Measurements from ENCODE around the gene CCDC158. TPM values are rescaled to one million over a fixed set of nuclear protein-coding genes. Genes with fewer than 3 reads are reported as not detected.

CCDC158 gene
- total and polyA plus RNA-seq, 12 donors, result 0.01 to 1.0 (median 0.29) TPM

- H3K36me3 ChIP-seq, result no peaks in the 10 kb centered on the region
- H3K4me3 ChIP-seq, result no peak overlapping the region
- intact Hi-C loops (cut with DNase I), result no loop called here
- H3K27ac ChIP-seq, result no peak overlapping the region
- peaks cover 0 to 47% (median 25%) of the 10 kb centered on the region in 11 donors for H3K9me3 ChIP-seq
- H3K4me1 ChIP-seq, result no peaks in the 10 kb centered on the region
- DNase-seq (no peak), ATAC-seq (no peak)
- TF ChIP-seq, protein P1, sequence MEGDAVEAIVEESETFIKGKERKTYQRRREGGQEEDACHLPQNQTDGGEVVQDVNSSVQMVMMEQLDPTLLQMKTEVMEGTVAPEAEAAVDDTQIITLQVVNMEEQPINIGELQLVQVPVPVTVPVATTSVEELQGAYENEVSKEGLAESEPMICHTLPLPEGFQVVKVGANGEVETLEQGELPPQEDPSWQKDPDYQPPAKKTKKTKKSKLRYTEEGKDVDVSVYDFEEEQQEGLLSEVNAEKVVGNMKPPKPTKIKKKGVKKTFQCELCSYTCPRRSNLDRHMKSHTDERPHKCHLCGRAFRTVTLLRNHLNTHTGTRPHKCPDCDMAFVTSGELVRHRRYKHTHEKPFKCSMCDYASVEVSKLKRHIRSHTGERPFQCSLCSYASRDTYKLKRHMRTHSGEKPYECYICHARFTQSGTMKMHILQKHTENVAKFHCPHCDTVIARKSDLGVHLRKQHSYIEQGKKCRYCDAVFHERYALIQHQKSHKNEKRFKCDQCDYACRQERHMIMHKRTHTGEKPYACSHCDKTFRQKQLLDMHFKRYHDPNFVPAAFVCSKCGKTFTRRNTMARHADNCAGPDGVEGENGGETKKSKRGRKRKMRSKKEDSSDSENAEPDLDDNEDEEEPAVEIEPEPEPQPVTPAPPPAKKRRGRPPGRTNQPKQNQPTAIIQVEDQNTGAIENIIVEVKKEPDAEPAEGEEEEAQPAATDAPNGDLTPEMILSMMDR (IDR thresholded peaks at IDR 0.05), result no peak
- H3K27me3 ChIP-seq, result no peaks in the 10 kb centered on the region
Measured at GRCh38 chr4:76325072-76325471, 95.9 kb downstream of the CCDC158 start.

DNA sequence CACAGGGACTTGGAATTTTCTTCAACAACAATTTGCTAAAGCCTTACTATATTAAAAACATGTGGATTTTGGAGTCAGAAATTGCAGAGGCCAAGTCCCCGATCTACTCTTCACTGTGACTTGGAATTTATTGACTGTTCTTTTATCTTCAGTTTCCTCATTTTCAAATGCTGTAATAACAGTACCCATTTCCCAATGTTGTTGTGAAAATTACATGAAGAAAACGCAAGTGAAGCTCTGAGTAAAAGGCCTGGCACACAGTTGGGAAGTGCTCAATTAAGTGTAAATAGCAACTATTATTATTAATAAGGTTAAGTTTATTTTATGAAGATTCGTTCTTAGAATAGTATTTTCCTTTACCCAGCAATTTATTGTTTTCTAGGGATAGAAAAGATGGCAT, 98.7 kb downstream of the CCDC158 start:
- WGBS, 2 donors, result 77% methylated on average over 3 of the region's 3 CpGs
- intact Hi-C loops (cut with DNase I), result no loop called here
- H3K4me1 ChIP-seq, result no peaks in the 10 kb centered on the region
- no peaks in the 10 kb centered on the region for H3K36me3 ChIP-seq
- ATAC-seq (no peak), DNase-seq (no peak)
- no peaks in the 10 kb centered on the region for H3K27me3 ChIP-seq
- no peak overlapping the region for H3K4me3 ChIP-seq
- H3K27ac ChIP-seq, result no peak overlapping the region
- TF ChIP-seq, protein P1 (IDR thresholded peaks at IDR 0.05), result no peak
- peaks cover 0 to 44% (median 25%) of the 10 kb centered on the region in 11 donors for H3K9me3 ChIP-seq

GRCh38 chr4:76316131-76316530, 104.8 kb downstream of the CCDC158 start:
- ATAC-seq (no peak), DNase-seq (no peak)
- Histone ChIP-seq H3K27me3 (no peaks in the 10 kb centered on the region), H3K27ac (no peak overlapping the region), H3K36me3 (peaks cover 0 to 1% (median 0%) of the 10 kb centered on the region in 9 donors), H3K9me3 (peaks cover 0 to 34% (median 12%) of the 10 kb centered on the region in 11 donors), H3K4me3 (no peak overlapping the region), H3K4me1 (peaks cover 0 to 12% (median 0%) of the 10 kb centered on the region in 9 donors)
- intact Hi-C loops (cut with DNase I), result no loop called here
- TF ChIP-seq, protein P1 (IDR thresholded peaks at IDR 0.05), result no peak
- WGBS, 2 donors, result 94 to 97% methylated on average over 1 of the region's 1 CpG

GRCh38 chr4:76315267-76315918, 105.5 kb downstream of the CCDC158 start:
- Histone ChIP-seq H3K36me3 (peaks cover 0 to 8% (median 0%) of the 10 kb centered on the region in 9 donors), H3K27ac (no peak overlapping the region), H3K4me1 (peaks cover 0 to 19% (median 3%) of the 10 kb centered on the region in 9 donors), H3K4me3 (no peak overlapping the region), H3K27me3 (no peaks in the 10 kb centered on the region), H3K9me3 (peaks cover 0 to 30% (median 9%) of the 10 kb centered on the region in 11 donors)
- DNase-seq, result no peak
- ATAC-seq, result peak in 3 of 8 donors; percentile 42 to 74 (median 60)
- intact Hi-C loops (cut with DNase I), result no loop called here
- TF ChIP-seq, protein P1 (IDR thresholded peaks at IDR 0.05), result peak in 1 of 9 donors; percentile 7
- 56 to 60% methylated on average over 7 of the region's 7 CpGs for WGBS, 2 donors
